ENCODE results near the gene HIVEP3. TPM values are rescaled to one million over a fixed set of nuclear protein-coding genes. Genes with fewer than 3 reads are reported as not detected.

HIVEP3 gene
- total RNA-seq, 2 donors from 2014 or later = 3.4 to 4.0 TPM

DNA sequence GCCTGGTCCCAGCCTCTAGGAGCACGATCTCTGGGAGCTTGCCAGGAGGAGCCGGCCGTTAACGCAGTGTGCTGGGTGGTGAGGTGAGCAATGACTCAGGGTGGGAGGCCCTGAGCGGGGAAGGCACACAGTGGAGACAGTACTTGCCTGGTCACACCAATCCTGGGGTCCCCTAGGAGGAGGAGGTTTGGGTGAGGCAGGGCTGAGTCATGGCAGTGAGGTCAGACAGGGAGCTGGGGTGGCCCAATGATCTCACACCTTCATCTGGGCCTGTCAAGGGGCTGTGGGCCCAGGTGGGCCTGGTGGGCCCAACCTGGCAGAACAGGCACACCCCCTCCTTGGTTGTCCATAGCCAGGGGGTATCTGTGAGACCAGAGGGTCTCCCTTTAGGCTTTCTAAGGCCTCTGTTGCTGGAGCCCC is 425.6 kb downstream of the HIVEP3 start:
- WGBS, 2 donors = 89 to 94% methylated on average over 4 to 5 of the region's 5 CpGs
- Histone ChIP-seq H3K27me3 (no peaks in the 10 kb centered on the region), H3K36me3 (replicated peaks in 1 of 2; ENCODE audit: insufficient read depth in 1 of 2, low read depth in 2 of 2) (no peaks in the 10 kb centered on the region), H3K9me3 (no peaks in the 10 kb centered on the region), H3K4me1 (peaks cover 33% of the 10 kb centered on the region), H3K27ac (no peak overlapping the region), H3K4me3 (no peak overlapping the region)
- DNase-seq (peak in 1 of 4 donors; percentile 21), ATAC-seq (no peak)
- intact Hi-C loops (cut with DNase I) = no loop called here
- no peak for TF ChIP-seq POLR2A (IDR thresholded peaks at IDR 0.05)
- TF ChIP-seq, protein P1, sequence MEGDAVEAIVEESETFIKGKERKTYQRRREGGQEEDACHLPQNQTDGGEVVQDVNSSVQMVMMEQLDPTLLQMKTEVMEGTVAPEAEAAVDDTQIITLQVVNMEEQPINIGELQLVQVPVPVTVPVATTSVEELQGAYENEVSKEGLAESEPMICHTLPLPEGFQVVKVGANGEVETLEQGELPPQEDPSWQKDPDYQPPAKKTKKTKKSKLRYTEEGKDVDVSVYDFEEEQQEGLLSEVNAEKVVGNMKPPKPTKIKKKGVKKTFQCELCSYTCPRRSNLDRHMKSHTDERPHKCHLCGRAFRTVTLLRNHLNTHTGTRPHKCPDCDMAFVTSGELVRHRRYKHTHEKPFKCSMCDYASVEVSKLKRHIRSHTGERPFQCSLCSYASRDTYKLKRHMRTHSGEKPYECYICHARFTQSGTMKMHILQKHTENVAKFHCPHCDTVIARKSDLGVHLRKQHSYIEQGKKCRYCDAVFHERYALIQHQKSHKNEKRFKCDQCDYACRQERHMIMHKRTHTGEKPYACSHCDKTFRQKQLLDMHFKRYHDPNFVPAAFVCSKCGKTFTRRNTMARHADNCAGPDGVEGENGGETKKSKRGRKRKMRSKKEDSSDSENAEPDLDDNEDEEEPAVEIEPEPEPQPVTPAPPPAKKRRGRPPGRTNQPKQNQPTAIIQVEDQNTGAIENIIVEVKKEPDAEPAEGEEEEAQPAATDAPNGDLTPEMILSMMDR (IDR thresholded peaks at IDR 0.05) = no peak

DNA sequence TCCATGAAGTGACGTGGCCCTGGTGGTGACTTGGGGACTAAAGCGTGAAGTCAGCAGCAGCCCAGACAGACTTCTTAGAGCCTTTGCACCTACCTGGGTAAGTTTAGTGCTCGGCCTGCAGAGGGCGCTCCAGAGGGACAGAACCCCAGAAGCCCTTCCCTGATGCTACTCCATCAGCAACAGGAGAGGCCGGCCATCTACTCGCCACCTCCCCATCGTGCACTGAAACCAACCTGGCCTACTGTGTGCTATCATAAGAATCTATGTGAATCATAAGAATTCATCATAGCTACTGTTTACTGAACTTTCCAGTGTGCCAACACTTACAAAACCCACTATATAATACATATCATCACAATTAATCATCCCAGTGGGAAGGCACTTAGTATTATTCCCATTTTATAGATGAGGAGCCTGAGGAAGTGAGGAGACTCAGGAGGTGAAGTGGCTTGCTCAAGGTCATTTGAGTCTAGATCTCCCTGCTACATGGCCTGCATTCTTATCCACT is 426.3 kb downstream of the HIVEP3 start:
- TF ChIP-seq, protein P1 (IDR thresholded peaks at IDR 0.05) = peak; percentile 29 to 51 (median 40)
- TF ChIP-seq POLR2A (IDR thresholded peaks at IDR 0.05) = no peak
- peak in 1 of 4 donors; percentile 50 for DNase-seq
- Histone ChIP-seq H3K4me3 (no peak overlapping the region), H3K9me3 (no peaks in the 10 kb centered on the region), H3K36me3 (replicated peaks in 1 of 2; ENCODE audit: insufficient read depth in 1 of 2, low read depth in 2 of 2) (no peaks in the 10 kb centered on the region), H3K27ac (no peak overlapping the region), H3K4me1 (peaks cover 30% of the 10 kb centered on the region), H3K27me3 (no peaks in the 10 kb centered on the region)
- 51 to 55% methylated on average over 4 to 7 of the region's 7 CpGs for WGBS, 2 donors
- ATAC-seq = no peak
- intact Hi-C loops (cut with DNase I) = no loop called here

DNA sequence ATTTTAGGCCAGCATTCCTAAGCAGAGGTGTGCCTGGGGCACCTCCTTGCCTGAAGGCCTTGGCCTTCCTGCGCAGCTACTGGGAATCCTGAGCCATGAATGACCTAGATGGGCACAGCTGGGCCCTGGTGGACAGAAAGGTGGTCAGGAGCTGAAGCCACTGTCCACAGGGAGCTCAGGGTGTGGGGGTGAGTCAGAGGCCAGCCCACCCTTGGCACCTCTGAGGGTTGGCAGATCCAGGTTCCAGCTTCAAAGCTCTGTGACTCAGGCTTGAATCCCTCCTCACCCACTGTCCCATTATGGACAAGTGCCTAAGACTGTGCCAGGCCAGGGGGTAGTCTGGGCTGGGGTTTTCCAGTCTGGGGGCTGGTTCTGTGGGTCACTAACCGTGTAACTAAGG is 427.8 kb downstream of the HIVEP3 start:
- Histone ChIP-seq H3K36me3 (replicated peaks in 1 of 2; ENCODE audit: insufficient read depth in 1 of 2, low read depth in 2 of 2) (no peaks in the 10 kb centered on the region), H3K4me3 (no peak overlapping the region), H3K27ac (no peak overlapping the region), H3K27me3 (no peaks in the 10 kb centered on the region), H3K4me1 (peaks cover 30% of the 10 kb centered on the region), H3K9me3 (no peaks in the 10 kb centered on the region)
- ATAC-seq = no peak
- 85 to 100% methylated on average over 1 to 2 of the region's 2 CpGs for WGBS, 2 donors
- intact Hi-C loops (cut with DNase I) = no loop called here
- TF ChIP-seq, protein P1 (IDR thresholded peaks at IDR 0.05) = no peak
- TF ChIP-seq POLR2A (IDR thresholded peaks at IDR 0.05) = no peak
- no peak for DNase-seq

DNA sequence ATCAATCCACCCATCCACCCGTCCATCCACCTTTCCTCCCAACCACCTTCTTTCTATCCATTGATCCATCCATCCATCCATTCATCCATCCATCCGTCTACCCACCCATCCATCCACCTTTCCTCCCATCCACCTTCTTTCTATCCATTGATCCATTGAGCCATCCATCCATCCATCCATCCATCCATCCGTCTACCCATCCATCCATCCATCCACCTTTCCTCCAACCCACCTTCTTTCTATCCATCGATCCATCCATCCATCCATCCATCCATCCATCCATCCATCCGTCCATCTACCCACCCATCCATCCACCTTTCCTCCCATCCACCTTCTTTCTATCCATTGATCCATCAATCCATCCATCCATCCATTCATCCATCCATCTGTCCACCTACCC is 429.2 kb downstream of the HIVEP3 start:
- TF ChIP-seq, protein P1 (IDR thresholded peaks at IDR 0.05) = no peak
- TF ChIP-seq POLR2A (IDR thresholded peaks at IDR 0.05) = no peak
- Histone ChIP-seq H3K4me1 (peaks cover 33% of the 10 kb centered on the region), H3K4me3 (no peak overlapping the region), H3K9me3 (no peaks in the 10 kb centered on the region), H3K27me3 (no peaks in the 10 kb centered on the region), H3K27ac (no peak overlapping the region), H3K36me3 (replicated peaks in 1 of 2; ENCODE audit: insufficient read depth in 1 of 2, low read depth in 2 of 2) (no peaks in the 10 kb centered on the region)
- DNase-seq = no peak
- 81 to 85% methylated on average over 5 of the region's 5 CpGs for WGBS, 2 donors
- intact Hi-C loops (cut with DNase I) = no loop called here
- ATAC-seq = no peak

All from body of pancreas (tissue), 4 donors.